Activated T-cell treated with anti-CD3 and anti-CD28 coated beads, Interleukin-2, amount 50 U/mL, for 24 hours (primary cell): ENCODE measurements around the gene KNOP1.
"Not testable (repeated sequence)": the region's sequence is repeated elsewhere in the genome, so short reads cannot be mapped to it uniquely, and the experiment has no call there.

Source experiments
- DNase-seq: peaks from one replicate; pipeline ENCODE4 v3.0.0-alpha.2; 2020
- H3K27ac Mint-ChIP-seq: 2 replicates; pipeline ENCODE4 v1.8.0; 2020; ENCODE audit warnings: mild to moderate bottlenecking, mixed read lengths
- H3K27me3 Mint-ChIP-seq: 2 replicates; pipeline ENCODE4 v1.8.0; 2020; ENCODE audit warnings: mixed read lengths
- H3K36me3 Mint-ChIP-seq: 2 replicates; pipeline ENCODE4 v1.8.0; 2020; ENCODE audit warnings: low read depth, mixed read lengths
- H3K4me1 Mint-ChIP-seq: 2 replicates; pipeline ENCODE4 v1.8.0; 2020; ENCODE audit warnings: low read depth, mixed read lengths
- H3K4me3 Mint-ChIP-seq: 2 replicates; pipeline ENCODE4 v1.8.0; 2020; ENCODE audit warnings: mild to moderate bottlenecking, moderate library complexity, mixed read lengths
- H3K9me3 Mint-ChIP-seq: 2 replicates; pipeline ENCODE4 v1.8.0; 2020; ENCODE audit warnings: mixed read lengths

The KNOP1 gene

GRCh38 chr16:19717314-19717713 lies 713 bp downstream of the KNOP1 start:
- no peaks in the 10 kb centered on the region for H3K9me3 Mint-ChIP-seq
- peaks cover 36% of the 10 kb centered on the region for H3K4me1 Mint-ChIP-seq
- H3K36me3 Mint-ChIP-seq, result peaks cover 51% of the 10 kb centered on the region
- H3K4me3 Mint-ChIP-seq, result peak overlapping the region; percentile 97
- DNase-seq, result no peak
- H3K27ac Mint-ChIP-seq, result peak overlapping the region; percentile 93
- no peaks in the 10 kb centered on the region for H3K27me3 Mint-ChIP-seq

DNA sequence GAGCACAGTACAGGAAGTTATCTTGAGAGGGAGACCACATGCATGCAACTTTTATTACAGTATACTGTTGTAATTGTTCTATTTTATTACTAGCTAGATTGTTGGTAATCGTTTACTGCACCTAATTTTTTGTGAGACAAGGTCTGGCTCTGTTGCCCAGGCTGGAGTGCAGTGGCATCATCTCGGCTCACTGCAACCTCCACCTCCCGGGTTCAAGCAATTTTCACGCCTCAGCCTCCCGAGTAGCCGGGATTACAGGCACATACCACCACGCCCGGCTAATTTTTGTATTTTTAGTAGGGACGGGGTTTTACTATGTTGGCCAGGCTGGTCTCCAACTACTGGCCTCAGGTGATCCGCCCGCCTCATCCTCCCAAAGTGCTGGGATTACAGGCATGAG lies 1.3 kb downstream of the KNOP1 start:
- not testable (repeated sequence) for DNase-seq, H3K9me3 Mint-ChIP-seq, H3K27me3 Mint-ChIP-seq
- peaks cover 36% of the 10 kb centered on the region for H3K4me1 Mint-ChIP-seq
- peaks cover 57% of the 10 kb centered on the region for H3K36me3 Mint-ChIP-seq
- H3K27ac Mint-ChIP-seq, result peak overlapping the region; percentile 80
- peak overlapping the region; percentile 97 for H3K4me3 Mint-ChIP-seq

DNA sequence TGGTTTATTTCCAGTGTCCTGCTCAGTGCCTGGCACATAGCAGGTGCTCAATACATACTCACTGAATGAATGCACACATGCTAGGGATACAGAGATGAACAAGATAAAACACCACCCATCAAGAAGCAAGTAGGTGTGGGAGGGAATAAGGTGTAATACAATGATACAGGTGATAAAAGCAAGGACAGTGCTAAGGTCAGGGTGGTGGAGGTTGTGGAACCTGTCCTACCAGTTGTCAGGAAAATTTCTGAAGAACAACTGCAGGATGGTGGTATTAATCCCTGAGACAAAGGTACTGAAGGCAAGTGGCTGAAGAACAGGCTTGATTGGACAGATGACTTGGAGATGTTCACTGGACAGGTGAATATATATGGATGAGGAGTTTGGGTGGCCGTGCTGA lies 1.8 kb downstream of the KNOP1 start:
- peak overlapping the region; percentile 80 for H3K27ac Mint-ChIP-seq
- no peaks in the 10 kb centered on the region for H3K27me3 Mint-ChIP-seq
- DNase-seq, result no peak
- peaks cover 63% of the 10 kb centered on the region for H3K36me3 Mint-ChIP-seq
- no peaks in the 10 kb centered on the region for H3K9me3 Mint-ChIP-seq
- H3K4me1 Mint-ChIP-seq, result peaks cover 34% of the 10 kb centered on the region
- peak overlapping the region; percentile 97 for H3K4me3 Mint-ChIP-seq

GRCh38 chr16:19715566-19715965 lies 2.5 kb downstream of the KNOP1 start:
- DNase-seq, result no peak
- Mint-ChIP-seq H3K4me1 (peaks cover 34% of the 10 kb centered on the region), H3K9me3 (no peaks in the 10 kb centered on the region), H3K27me3 (no peaks in the 10 kb centered on the region), H3K36me3 (peaks cover 67% of the 10 kb centered on the region), H3K27ac (peak overlapping the region; percentile 33), H3K4me3 (peak overlapping the region; percentile 3)

GRCh38 chr16:19713697-19714096 lies 4.3 kb downstream of the KNOP1 start:
- H3K4me3 Mint-ChIP-seq, result no peak overlapping the region
- peaks cover 86% of the 10 kb centered on the region for H3K36me3 Mint-ChIP-seq
- no peaks in the 10 kb centered on the region for H3K27me3 Mint-ChIP-seq
- H3K27ac Mint-ChIP-seq, result no peak overlapping the region
- H3K4me1 Mint-ChIP-seq, result peaks cover 29% of the 10 kb centered on the region
- DNase-seq, result no peak
- no peaks in the 10 kb centered on the region for H3K9me3 Mint-ChIP-seq

DNA sequence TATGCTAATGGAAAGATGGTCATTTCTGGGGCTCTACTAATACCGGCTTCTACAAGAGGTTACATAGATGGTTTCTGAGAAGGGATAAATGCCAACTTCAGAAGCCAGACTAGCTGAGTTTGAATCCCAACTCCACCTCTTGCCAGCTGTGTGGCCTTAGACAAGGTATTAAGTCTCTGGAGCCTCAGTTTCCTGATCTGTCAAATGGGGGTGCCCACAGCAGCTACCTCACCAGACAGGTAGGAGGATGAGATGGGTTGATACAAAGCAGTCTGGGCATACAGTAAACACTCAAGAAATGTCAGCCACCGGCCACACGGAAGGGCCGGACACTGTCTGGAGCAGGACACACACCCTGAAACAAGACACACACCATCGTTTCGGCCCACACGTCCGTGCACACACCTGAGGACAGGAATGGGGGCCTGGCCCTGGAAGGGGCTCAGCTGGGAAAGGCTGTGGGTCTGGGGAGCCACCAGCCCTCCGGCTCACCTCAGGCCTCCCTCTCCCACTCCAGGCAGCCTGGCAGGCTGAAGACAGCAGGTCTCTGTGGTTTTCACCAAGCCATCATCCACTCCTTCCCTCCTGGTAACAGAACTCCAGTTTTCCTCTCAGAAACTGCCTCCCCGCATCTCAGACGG lies 5.5 kb downstream of the KNOP1 start:
- H3K27ac Mint-ChIP-seq, result no peak overlapping the region
- no peaks in the 10 kb centered on the region for H3K27me3 Mint-ChIP-seq
- H3K4me1 Mint-ChIP-seq, result peaks cover 29% of the 10 kb centered on the region
- DNase-seq, result no peak
- H3K4me3 Mint-ChIP-seq, result no peak overlapping the region
- H3K9me3 Mint-ChIP-seq, result no peaks in the 10 kb centered on the region
- H3K36me3 Mint-ChIP-seq, result peaks cover 90% of the 10 kb centered on the region

DNA sequence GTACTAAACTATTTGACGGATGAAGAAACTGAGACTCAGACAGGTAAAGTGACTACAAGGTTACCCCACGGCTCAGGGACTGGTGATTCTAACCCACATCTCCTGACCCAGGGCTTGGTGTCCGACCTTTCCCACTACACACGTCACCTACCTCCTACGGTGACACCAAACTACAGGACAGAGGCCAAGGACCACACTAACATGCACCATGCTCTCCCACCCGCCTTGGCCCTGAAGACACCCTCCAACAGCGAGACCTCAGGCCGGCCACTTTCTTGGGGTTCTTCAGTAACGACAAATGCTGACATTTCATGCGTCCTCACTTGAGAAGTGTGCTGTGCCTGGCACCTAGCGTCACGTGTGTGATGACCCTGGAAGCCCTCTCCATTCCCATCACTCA lies 6.4 kb downstream of the KNOP1 start:
- no peak for DNase-seq
- peaks cover 92% of the 10 kb centered on the region for H3K36me3 Mint-ChIP-seq
- H3K4me1 Mint-ChIP-seq, result peaks cover 24% of the 10 kb centered on the region
- H3K9me3 Mint-ChIP-seq, result no peaks in the 10 kb centered on the region
- H3K27me3 Mint-ChIP-seq, result no peaks in the 10 kb centered on the region
- no peak overlapping the region for H3K4me3 Mint-ChIP-seq
- no peak overlapping the region for H3K27ac Mint-ChIP-seq

- Mint-ChIP-seq H3K36me3 (peaks cover 92% of the 10 kb centered on the region), H3K27ac (peak overlapping the region; percentile 16), H3K27me3 (no peaks in the 10 kb centered on the region), H3K9me3 (no peaks in the 10 kb centered on the region), H3K4me3 (no peak overlapping the region), H3K4me1 (peaks cover 18% of the 10 kb centered on the region)
- no peak for DNase-seq
Measured at GRCh38 chr16:19710991-19711545, 7.0 kb downstream of the KNOP1 start.

DNA sequence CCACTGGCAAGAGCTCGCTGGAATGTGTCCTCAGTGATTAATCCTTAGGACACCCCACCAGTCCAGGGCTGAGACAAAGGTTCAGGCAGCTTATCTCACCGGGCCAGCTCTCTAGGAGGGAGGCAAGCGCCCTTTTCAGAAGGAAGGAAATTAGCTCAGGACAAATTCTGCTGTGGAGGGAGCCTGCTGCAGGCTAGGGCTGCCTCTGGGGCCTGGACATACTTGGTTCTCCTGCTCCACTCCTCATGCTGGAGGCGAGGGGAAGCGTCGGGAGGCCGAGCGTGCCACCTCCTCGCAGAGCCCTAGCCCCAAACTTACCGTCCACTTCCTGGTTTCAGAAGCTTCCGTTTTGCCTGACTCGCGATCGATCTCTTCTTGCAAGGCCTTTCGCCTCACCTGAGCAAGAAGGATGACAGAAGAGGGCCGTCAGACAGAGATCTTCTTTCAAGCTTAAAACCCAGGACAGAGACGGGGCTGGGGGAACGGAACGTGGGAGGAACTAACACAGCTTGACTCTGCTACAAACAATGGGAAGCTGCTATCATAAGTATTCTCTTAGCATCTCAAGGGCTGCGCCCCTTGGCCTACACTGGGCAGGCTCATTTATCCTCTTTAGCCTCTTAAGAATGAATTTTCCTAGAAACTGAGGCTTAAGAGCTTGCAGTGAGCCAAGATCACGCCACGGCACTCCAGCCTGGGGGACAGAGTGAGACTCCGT lies 7.7 kb downstream of the KNOP1 start:
- Mint-ChIP-seq H3K9me3 (no peaks in the 10 kb centered on the region), H3K27ac (peak overlapping the region; percentile 5), H3K4me1 (peaks cover 12% of the 10 kb centered on the region), H3K4me3 (no peak overlapping the region), H3K36me3 (peaks cover 92% of the 10 kb centered on the region), H3K27me3 (no peaks in the 10 kb centered on the region)
- no peak for DNase-seq

DNA sequence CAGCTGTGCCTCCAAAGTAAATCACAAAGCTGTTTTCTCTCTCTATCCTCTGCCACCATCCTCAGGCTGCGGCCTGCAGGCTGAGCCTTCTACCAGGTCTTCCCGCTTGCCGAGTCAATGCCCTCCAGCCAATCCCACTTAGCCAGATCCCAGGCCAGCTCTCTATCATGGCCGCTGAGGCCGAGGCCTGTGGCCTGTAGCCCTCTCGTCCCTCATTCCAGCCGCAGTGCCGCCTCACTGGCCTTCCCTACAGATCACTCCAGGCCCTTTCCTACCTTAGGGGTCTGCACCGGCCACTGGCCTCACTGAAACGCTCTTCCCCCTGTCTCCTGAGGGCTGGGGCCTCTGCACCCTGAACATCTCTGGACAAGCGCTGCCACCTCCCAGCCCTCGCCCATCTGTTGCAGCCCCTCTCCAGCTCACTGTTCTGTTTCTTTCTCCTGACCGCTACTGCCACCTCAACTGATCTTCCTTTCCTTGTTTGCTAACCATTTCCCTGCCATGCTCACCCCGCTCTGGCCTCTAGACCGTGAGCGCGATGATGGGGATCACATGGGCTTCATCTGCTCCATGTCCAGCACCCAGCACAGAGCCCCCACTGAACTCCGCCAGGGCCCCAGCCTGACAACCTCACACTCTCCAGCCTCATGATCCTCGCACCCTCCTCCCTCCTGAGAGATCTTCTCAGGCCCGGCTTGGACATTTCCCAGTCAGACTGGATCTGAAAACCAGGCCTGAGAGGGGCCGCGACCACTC lies 8.5 kb downstream of the KNOP1 start:
- Mint-ChIP-seq H3K27ac (peak overlapping the region; percentile 5), H3K36me3 (peaks cover 94% of the 10 kb centered on the region), H3K9me3 (no peaks in the 10 kb centered on the region), H3K4me1 (peaks cover 11% of the 10 kb centered on the region), H3K4me3 (no peak overlapping the region), H3K27me3 (no peaks in the 10 kb centered on the region)
- DNase-seq, result no peak

DNA sequence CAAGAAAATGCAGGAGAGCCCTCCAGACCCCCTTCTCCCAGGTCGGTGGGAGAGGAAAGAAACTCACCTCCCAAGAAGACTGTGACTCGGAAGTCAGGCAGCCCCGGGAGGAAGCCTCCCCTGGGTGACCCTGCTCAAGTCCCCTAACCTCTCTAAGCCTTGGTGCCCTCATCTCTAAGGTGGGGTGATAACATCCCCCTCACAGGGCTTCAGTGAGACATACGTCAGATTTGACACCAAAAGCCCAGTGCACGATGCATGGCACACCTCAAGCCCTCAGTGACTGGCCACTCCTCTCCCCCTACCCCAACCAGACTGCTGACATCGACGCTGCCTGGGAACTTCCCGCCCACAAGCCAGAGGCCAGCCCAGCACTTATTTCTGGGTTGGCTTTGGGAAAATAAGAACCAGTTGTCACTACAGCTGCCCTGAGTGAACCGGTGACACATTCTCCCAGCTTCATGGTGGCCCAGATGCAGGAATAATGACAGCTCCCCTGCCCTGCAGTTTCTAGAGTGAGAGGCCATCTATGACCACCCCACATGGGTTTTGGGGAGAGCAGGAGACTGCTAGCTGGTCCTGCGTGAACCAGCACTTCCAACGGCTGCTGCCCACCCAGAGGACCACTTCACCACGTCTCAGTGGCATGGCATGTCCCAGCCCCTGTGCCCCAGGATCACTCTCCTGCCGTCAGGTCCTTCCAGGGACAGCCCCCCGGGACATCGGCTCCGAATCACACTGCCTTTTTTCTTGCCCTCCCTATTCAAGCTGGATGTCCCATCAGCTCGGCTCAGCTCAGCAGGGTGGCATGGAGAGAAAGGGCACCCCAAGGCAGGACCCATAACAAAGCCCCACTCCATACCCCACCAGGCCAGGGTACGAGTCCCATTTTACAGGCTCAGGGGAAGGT lies 9.5 kb downstream of the KNOP1 start:
- DNase-seq, result no peak
- H3K4me3 Mint-ChIP-seq, result no peak overlapping the region
- peaks cover 5% of the 10 kb centered on the region for H3K4me1 Mint-ChIP-seq
- no peaks in the 10 kb centered on the region for H3K9me3 Mint-ChIP-seq
- peaks cover 94% of the 10 kb centered on the region for H3K36me3 Mint-ChIP-seq
- no peak overlapping the region for H3K27ac Mint-ChIP-seq
- H3K27me3 Mint-ChIP-seq, result no peaks in the 10 kb centered on the region

DNA sequence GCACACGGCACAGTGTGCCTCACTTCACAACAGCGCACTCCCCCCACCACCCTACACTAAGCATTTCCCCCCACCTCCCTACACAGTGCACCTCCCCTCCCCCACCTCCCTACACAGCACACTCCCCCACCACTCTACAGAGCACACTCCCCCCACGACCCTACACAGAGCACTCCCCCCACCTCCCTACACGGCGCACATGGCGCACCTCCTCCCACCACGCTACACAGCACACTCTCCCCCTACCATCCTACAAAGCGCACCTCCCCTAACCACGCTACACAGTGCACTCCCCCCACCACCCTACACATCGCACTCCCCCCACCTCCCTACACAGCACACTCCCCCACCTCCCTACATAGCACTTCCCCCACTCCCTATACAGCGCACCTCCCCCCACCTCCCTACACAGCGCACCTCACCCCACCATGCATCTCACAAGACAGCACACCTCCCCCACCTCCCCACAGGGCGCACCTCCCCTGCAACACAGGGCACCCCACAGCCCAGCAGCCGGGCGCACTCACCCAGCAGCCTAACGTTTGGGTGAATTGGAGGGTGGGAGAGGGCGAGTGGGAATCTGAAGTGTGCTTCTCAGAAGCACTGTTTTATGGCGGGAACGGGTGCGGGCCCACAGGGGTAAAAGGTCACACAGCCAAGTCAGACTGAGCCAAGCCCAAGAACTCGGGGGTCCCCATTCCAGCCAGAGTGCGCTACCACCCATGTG lies 10.3 kb downstream of the KNOP1 start:
- Mint-ChIP-seq H3K27me3 (no peaks in the 10 kb centered on the region), H3K4me1 (peaks cover 2% of the 10 kb centered on the region)

GRCh38 chr16:19706846-19707245 lies 11.2 kb downstream of the KNOP1 start:
- no peaks in the 10 kb centered on the region for H3K27me3 Mint-ChIP-seq
- no peaks in the 10 kb centered on the region for H3K9me3 Mint-ChIP-seq
- peaks cover 94% of the 10 kb centered on the region for H3K36me3 Mint-ChIP-seq
- peaks cover 2% of the 10 kb centered on the region for H3K4me1 Mint-ChIP-seq
- no peak for DNase-seq
- H3K4me3 Mint-ChIP-seq, result no peak overlapping the region
- no peak overlapping the region for H3K27ac Mint-ChIP-seq

More for the DNA sequence above, 10.3 kb downstream of the KNOP1 start:
- H3K9me3 Mint-ChIP-seq, result no peaks in the 10 kb centered on the region
- H3K4me3 Mint-ChIP-seq, result no peak overlapping the region
- H3K27ac Mint-ChIP-seq, result no peak overlapping the region
- no peak for DNase-seq
- peaks cover 94% of the 10 kb centered on the region for H3K36me3 Mint-ChIP-seq
